HepG2 (cell line): ENCODE results near the gene G6PC3. TPM values are rescaled to one million over a fixed set of nuclear protein-coding genes. Genes with fewer than 3 reads are reported as not detected.
A peak's percentile ranks its signal among the peaks of the same experiment; 100 is the strongest.

Experiments
- ESRRA ChIP-seq: sonication (generic); formaldehyde crosslinking; IDR thresholded peaks from 2 replicates; pipeline ENCODE4 v1.5.1; 2020; ENCODE audit warnings: mild to moderate bottlenecking, low read depth, missing genetic modification reagents
- GABPB1 ChIP-seq: IDR thresholded peaks from 2 replicates; pipeline ENCODE4 v1.6.1; 2016; ENCODE audit warnings: mild to moderate bottlenecking, missing genetic modification reagents, moderate library complexity, missing compliant biosample characterization
- JDP2 ChIP-seq: sonication (generic); formaldehyde crosslinking; IDR thresholded peaks from 2 replicates; pipeline ENCODE4 v1.8.1; 2022; ENCODE audit warnings: missing genetic modification reagents, borderline replicate concordance
- KLF9 ChIP-seq: IDR thresholded peaks from 2 replicates; pipeline ENCODE4 v1.6.1; 2016; ENCODE audit warnings: low read depth
- LCORL ChIP-seq, 2 experiments: fragments of 450-650 bp in 1 of 2; sonication (generic) in 1 of 2; formaldehyde crosslinking in 1 of 2; IDR thresholded peaks; 2 replicates each; pipeline versions ENCODE4 v1.5.0 to v1.6.1; 2017 to 2020; ENCODE audit warnings: antibody characterized with exemption in 1 of 2, missing genetic modification reagents in 1 of 2
- NFRKB ChIP-seq: fragments of 450-650 bp; IDR thresholded peaks from 2 replicates; pipeline ENCODE4 v1.6.1; 2017
- PHB2 ChIP-seq: fragments of 450-650 bp; IDR thresholded peaks from 2 replicates; pipeline ENCODE4 v1.6.1; 2018; ENCODE audit not compliant: partially characterized antibody
- PLSCR1 ChIP-seq: sonication (generic); formaldehyde crosslinking; IDR thresholded peaks from 2 replicates; pipeline ENCODE4 v1.5.0; 2020; ENCODE audit warnings: missing genetic modification reagents, mild to moderate bottlenecking, borderline replicate concordance
- POLR2AphosphoS5 ChIP-seq: IDR thresholded peaks from 2 replicates; pipeline ENCODE4 v1.6.1; 2012; ENCODE audit warnings: low read depth, low read length
- SMARCC2 ChIP-seq: fragments of 450-650 bp; IDR thresholded peaks from 2 replicates; pipeline ENCODE4 v1.6.1; 2017; ENCODE audit warnings: antibody characterized with exemption, mild to moderate bottlenecking
- TBL1XR1 ChIP-seq: fragments of 150-350 bp; IDR thresholded peaks from 2 replicates; pipeline ENCODE4 v1.6.1; 2014; ENCODE audit warnings: borderline replicate concordance, low read length; ENCODE audit not compliant: partially characterized antibody
- ZNF17 ChIP-seq: sonication (generic); formaldehyde crosslinking; IDR thresholded peaks from 2 replicates; pipeline ENCODE4 v1.5.0; 2020; ENCODE audit warnings: mild to moderate bottlenecking, missing genetic modification reagents
- ZNF180 ChIP-seq: sonication (generic); formaldehyde crosslinking; IDR thresholded peaks from 2 replicates; pipeline ENCODE4 v1.4.0; 2020; ENCODE audit warnings: low read depth, missing genetic modification reagents, borderline replicate concordance
- ZNF20 ChIP-seq: sonication (generic); formaldehyde crosslinking; IDR thresholded peaks from 2 replicates; pipeline ENCODE4 v1.4.0; 2020; ENCODE audit warnings: mild to moderate bottlenecking, moderate library complexity, missing genetic modification reagents
- ZNF337 ChIP-seq: sonication (generic); formaldehyde crosslinking; IDR thresholded peaks from 2 replicates; pipeline ENCODE4 v1.5.1; 2020; ENCODE audit warnings: missing genetic modification reagents, low read depth, mild to moderate bottlenecking, borderline replicate concordance
- ZNF33A ChIP-seq: sonication (generic); formaldehyde crosslinking; IDR thresholded peaks from 2 replicates; pipeline ENCODE4 v1.5.1; 2020; ENCODE audit warnings: missing genetic modification reagents, mild to moderate bottlenecking, moderate library complexity, borderline replicate concordance
- ZNF672 ChIP-seq: sonication (generic); formaldehyde crosslinking; IDR thresholded peaks from 2 replicates; pipeline ENCODE4 v1.8.1; 2022; ENCODE audit warnings: missing genetic modification reagents
- ZNF746 ChIP-seq: sonication (generic); formaldehyde crosslinking; IDR thresholded peaks from 2 replicates; pipeline ENCODE4 v1.8.0; 2022; ENCODE audit warnings: mild to moderate bottlenecking, missing genetic modification reagents
- ZSCAN25 ChIP-seq: sonication (generic); formaldehyde crosslinking; IDR thresholded peaks from 2 replicates; pipeline ENCODE4 v1.8.0; 2022; ENCODE audit warnings: mild to moderate bottlenecking, missing genetic modification reagents
- polyA plus RNA-seq, 8 experiments: library from polyadenylated mRNA; depleted of rRNA in 3 of 8; stranded (reverse) in 7 of 8; unstranded in 1 of 8; fragments of >200 nt; fragmentation: Illumina TruSeq in 4 of 8; extraction: Trizol in 4 of 8; gene quantifications; 2 replicates each; pipeline versions ENCODE4 v1.2.1 to v1.2.3, GENCODE V29; 2011 to 2016; ENCODE audit warnings: low read depth in 4 of 8, missing spikeins in 1 of 8, mixed read lengths in 1 of 8; ENCODE audit not compliant: insufficient read depth in 1 of 8
- total RNA-seq, 5 experiments: library from RNA; depleted of rRNA; stranded (reverse); fragments of >200 nt; fragmentation: Illumina TruSeq; extraction: Trizol; gene quantifications; 2 replicates each; pipeline ENCODE4 v1.2.3, GENCODE V29; 2016; ENCODE audit warnings: low read depth in 1 of 5
- TF ChIP-seq, protein P1 (sequence below), 2 experiments: fragments of 450-650 bp in 1 of 2; sonication (generic) in 1 of 2; formaldehyde crosslinking in 1 of 2; IDR thresholded peaks; 2 replicates each; pipeline versions ENCODE4 v1.6.1 to v1.8.0; 2016 to 2022; ENCODE audit warnings: antibody characterized with exemption in 1 of 2, mild to moderate bottlenecking in 1 of 2, missing genetic modification reagents in 1 of 2

Gene G6PC3
- total and polyA plus RNA-seq, 2 of the 13 experiments (the other 11 are each of a cell fraction or from before 2014, with no cell fraction given) = 38.5 to 75.8 TPM

DNA sequence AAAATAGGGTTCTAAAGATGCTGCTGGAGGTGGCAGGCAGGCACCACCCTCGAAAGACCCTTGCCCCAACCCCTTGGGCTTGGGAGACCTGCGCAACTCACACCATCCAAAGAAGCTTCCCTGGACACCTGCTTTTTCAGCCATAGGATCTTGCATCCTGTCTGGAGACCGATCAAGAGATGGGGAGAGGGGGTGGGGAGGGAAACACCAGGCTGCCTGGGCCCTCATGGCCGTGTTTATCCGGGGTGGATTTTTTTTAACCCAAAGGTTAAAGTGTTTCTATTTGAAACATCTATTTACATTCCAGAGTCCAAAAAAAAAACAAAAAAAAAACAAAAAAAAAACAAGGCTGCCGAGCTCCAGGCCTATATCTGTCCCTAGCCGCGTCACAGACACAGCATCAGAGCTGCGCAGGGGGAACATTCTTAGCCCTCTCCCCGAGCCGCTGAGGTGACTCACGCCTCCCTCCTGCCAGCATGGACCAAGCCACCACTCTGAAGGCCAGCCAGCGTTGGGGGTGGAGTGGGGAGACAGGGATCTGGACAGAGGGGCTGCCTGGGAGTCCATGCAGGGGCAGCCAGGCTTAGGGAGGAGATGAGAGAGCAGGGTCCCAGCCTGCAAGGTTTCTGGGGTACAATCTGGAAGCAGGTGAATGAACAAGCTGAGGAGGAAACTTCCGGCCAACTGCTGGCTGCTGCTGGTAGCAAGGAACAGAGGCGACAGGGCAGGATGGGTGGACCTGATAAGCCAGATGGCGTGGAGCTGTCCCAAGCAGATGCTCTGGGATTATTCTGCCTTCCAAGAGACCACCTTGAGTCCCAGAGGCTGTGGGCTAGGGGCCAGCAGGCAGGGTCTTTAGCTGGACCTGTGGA lies 38.1 kb downstream of the G6PC3 start (continued):
- TF ChIP-seq, protein P1, sequence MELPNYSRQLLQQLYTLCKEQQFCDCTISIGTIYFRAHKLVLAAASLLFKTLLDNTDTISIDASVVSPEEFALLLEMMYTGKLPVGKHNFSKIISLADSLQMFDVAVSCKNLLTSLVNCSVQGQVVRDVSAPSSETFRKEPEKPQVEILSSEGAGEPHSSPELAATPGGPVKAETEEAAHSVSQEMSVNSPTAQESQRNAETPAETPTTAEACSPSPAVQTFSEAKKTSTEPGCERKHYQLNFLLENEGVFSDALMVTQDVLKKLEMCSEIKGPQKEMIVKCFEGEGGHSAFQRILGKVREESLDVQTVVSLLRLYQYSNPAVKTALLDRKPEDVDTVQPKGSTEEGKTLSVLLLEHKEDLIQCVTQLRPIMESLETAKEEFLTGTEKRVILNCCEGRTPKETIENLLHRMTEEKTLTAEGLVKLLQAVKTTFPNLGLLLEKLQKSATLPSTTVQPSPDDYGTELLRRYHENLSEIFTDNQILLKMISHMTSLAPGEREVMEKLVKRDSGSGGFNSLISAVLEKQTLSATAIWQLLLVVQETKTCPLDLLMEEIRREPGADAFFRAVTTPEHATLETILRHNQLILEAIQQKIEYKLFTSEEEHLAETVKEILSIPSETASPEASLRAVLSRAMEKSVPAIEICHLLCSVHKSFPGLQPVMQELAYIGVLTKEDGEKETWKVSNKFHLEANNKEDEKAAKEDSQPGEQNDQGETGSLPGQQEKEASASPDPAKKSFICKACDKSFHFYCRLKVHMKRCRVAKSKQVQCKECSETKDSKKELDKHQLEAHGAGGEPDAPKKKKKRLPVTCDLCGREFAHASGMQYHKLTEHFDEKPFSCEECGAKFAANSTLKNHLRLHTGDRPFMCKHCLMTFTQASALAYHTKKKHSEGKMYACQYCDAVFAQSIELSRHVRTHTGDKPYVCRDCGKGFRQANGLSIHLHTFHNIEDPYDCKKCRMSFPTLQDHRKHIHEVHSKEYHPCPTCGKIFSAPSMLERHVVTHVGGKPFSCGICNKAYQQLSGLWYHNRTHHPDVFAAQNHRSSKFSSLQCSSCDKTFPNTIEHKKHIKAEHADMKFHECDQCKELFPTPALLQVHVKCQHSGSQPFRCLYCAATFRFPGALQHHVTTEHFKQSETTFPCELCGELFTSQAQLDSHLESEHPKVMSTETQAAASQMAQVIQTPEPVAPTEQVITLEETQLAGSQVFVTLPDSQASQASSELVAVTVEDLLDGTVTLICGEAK (IDR thresholded peaks at IDR 0.05) = no peak
- TF ChIP-seq, protein P1 (CRISPR knock-in tag; IDR thresholded peaks at IDR 0.05) = peak; percentile 74; the same call in 1 of the 2 replicates
- no peak for TF ChIP-seq ZNF180 (CRISPR knock-in tag)
- peak; percentile 24; the same call in 1 of the 2 replicates for TF ChIP-seq ZNF33A (CRISPR knock-in tag)
- TF ChIP-seq POLR2AphosphoS5 = peak; percentile 59; the same call in 1 of the 2 replicates
- TF ChIP-seq NFRKB = no peak
- no peak for TF ChIP-seq ZNF337 (CRISPR knock-in tag)
- TF ChIP-seq SMARCC2 = no peak
- peak; percentile 82 for TF ChIP-seq ESRRA (CRISPR knock-in tag)
- no peak for TF ChIP-seq PLSCR1 (CRISPR knock-in tag)
- no peak for TF ChIP-seq PHB2
- peak; percentile 93 for TF ChIP-seq ZSCAN25 (CRISPR knock-in tag)
- peak; percentile 75; the same call in 1 of the 2 replicates for TF ChIP-seq KLF9
- TF ChIP-seq ZNF672 (CRISPR knock-in tag) = no peak
- TF ChIP-seq ZNF17 = no peak
- no peak for TF ChIP-seq ZNF20 (CRISPR knock-in tag)
- peak; percentile 67 for TF ChIP-seq GABPB1
- TF ChIP-seq ZNF746 (CRISPR knock-in tag) = peak; percentile 94
- peak; percentile 52; the same call in 1 of the 2 replicates for TF ChIP-seq LCORL (IDR thresholded peaks at IDR 0.05)
- TF ChIP-seq LCORL (CRISPR knock-in tag; IDR thresholded peaks at IDR 0.05) = peak; percentile 91
- TF ChIP-seq TBL1XR1 = peak; percentile 85
- TF ChIP-seq JDP2 (CRISPR knock-in tag) = no peak
